Smooth muscle cell (in vitro differentiated cells): ENCODE data around the gene DLG4. TPM values are rescaled to one million over a fixed set of nuclear protein-coding genes. Genes with fewer than 3 reads are reported as not detected.

Experiments used
- DNase-seq: peaks from one replicate; lab custom pipeline; 2025; ENCODE audit not compliant: unreplicated experiment; lab: John Stamatoyannopoulos, UW
- H2AFZ ChIP-seq: fragments of 200-600 bp; sonication (generic); 2 replicates; pipeline ENCODE4 v1.6.0; 2016; ENCODE audit warnings: antibody characterized with exemption, low read depth, mild to moderate bottlenecking
- H3F3A ChIP-seq: fragments of 200-600 bp; sonication (generic); 2 replicates; pipeline ENCODE4 v1.6.0; 2017; ENCODE audit warnings: antibody characterized with exemption, low read depth
- H3K27ac ChIP-seq: fragments of 200-600 bp; sonication (generic); 2 replicates; pipeline ENCODE4 v1.5.1; 2016; ENCODE audit warnings: low read depth, mild to moderate bottlenecking
- H3K27me3 ChIP-seq: fragments of 200-600 bp; sonication (generic); 2 replicates; pipeline ENCODE4 v1.6.1; 2016; ENCODE audit warnings: low read depth, mild to moderate bottlenecking
- H3K36me3 ChIP-seq: fragments of 200-600 bp; sonication (generic); 2 replicates; pipeline ENCODE4 v1.5.1; 2016; ENCODE audit warnings: low read depth
- H3K4me1 ChIP-seq: fragments of 200-600 bp; sonication (generic); 2 replicates; pipeline ENCODE4 v1.5.1; 2016; ENCODE audit warnings: low read depth
- H3K4me2 ChIP-seq: fragments of 200-600 bp; sonication (generic); 2 replicates; pipeline ENCODE4 v1.6.0; 2016; ENCODE audit warnings: mild to moderate bottlenecking
- H3K4me3 ChIP-seq: fragments of 200-600 bp; sonication (generic); 2 replicates; pipeline ENCODE4 v1.5.1; 2016; ENCODE audit warnings: mild to moderate bottlenecking
- H3K79me2 ChIP-seq: fragments of 200-600 bp; sonication (generic); 2 replicates; pipeline ENCODE4 v1.6.0; 2016; ENCODE audit warnings: low read depth, mild to moderate bottlenecking
- H3K9ac ChIP-seq: fragments of 200-600 bp; sonication (generic); 2 replicates; pipeline ENCODE4 v1.6.0; 2016; ENCODE audit warnings: low read depth
- H3K9me3 ChIP-seq: fragments of 200-600 bp; sonication (generic); replicated peaks from 2 replicates; pipeline ENCODE4 v1.5.1; 2016; ENCODE audit warnings: low read depth
- H4K20me1 ChIP-seq: fragments of 200-600 bp; sonication (generic); 2 replicates; pipeline ENCODE4 v1.6.0; 2016; ENCODE audit warnings: low read depth
- CTCF ChIP-seq: fragments of 200-600 bp; sonication (generic); IDR thresholded peaks from 2 replicates; pipeline ENCODE4 v1.5.1; 2017; ENCODE audit warnings: borderline replicate concordance, mild to moderate bottlenecking, antibody characterized with exemption; ENCODE audit not compliant: insufficient read depth, poor library complexity, severe bottlenecking
- WGBS: methylation state at CpG from one replicate; pipeline ENCODE4 v1.1.7; 2016; ENCODE audit warnings: low lambda C conversion rate; 5-methylcytosine and 5-hydroxymethylcytosine counted together
- polyA plus RNA-seq: library from polyadenylated mRNA; unstranded; fragments of >200 nt; fragmentation: Nextera tagmentation; extraction: Ambion mirVana; gene quantifications from 2 replicates; pipeline ENCODE4 v1.2.1, GENCODE V29; 2016
- total RNA-seq: library from RNA; depleted of rRNA; stranded (reverse); fragments of >200 nt; gene quantifications from 2 replicates; pipeline ENCODE4 v1.2.3, GENCODE V29; 2014

The DLG4 gene
- total RNA-seq (9.4 and 12.3 TPM in 2 replicates), polyA plus RNA-seq (2.3 and 4.2 TPM in 2 replicates)

- Histone ChIP-seq H3K4me1 (peaks cover 40% of the 10 kb centered on the region), H3K79me2 (peaks cover 11% of the 10 kb centered on the region)
- no peak for TF ChIP-seq CTCF
These were observed at the start of gene DLG4, which contains the start of gene ACADVL for GRCh38 chr17:7219812-7220592. Gene DLG4, minus strand, starts transcription at chr17:7219836. Gene ACADVL, plus strand, starts transcription at chr17:7219938. Its CDS starts 47 bp downstream, at chr17:7219985.

GRCh38 chr17:7266784-7267183 is 47.1 kb upstream of the DLG4 start:
- Histone ChIP-seq H3K4me2 (no peak overlapping the region), H3K27me3 (peaks cover 18% of the 10 kb centered on the region), H3K79me2 (no peaks in the 10 kb centered on the region), H3K27ac (peak overlapping the region; percentile 37), H3K4me1 (peaks cover 5% of the 10 kb centered on the region), H4K20me1 (no peaks in the 10 kb centered on the region), H3K4me3 (no peak overlapping the region), H3K9ac (no peak overlapping the region), H2AFZ (no peak overlapping the region), H3K36me3 (no peaks in the 10 kb centered on the region), H3F3A (peaks cover 11% of the 10 kb centered on the region), H3K9me3 (no peaks in the 10 kb centered on the region)
- no peak for TF ChIP-seq CTCF
- WGBS = 15% methylated on average over 1 of the region's 1 CpG
- no peak for DNase-seq

More at GRCh38 chr17:7219812-7220592, at the start of gene DLG4, which contains the start of gene ACADVL:
- Histone ChIP-seq H3K27ac (peak within 1 kb of the TSS; percentile 95), H3K9ac (peak within 1 kb of the TSS; percentile 96), H2AFZ (no peak within 1 kb of the TSS), H3F3A (peaks cover 28% of the 10 kb centered on the region), H3K27me3 (no peaks in the 10 kb centered on the region), H4K20me1 (peaks cover 53% of the 10 kb centered on the region), H3K36me3 (no peaks in the 10 kb centered on the region), H3K4me3 (peak within 1 kb of the TSS; percentile 82), H3K4me2 (peak within 1 kb of the TSS; percentile 96), H3K9me3 (no peaks in the 10 kb centered on the region)
- DNase-seq = peak; percentile 62
- 2% methylated on average over 62 of the region's 63 CpGs for whole genome bisulfite sequencing

- Histone ChIP-seq H2AFZ (no peak overlapping the region), H4K20me1 (no peaks in the 10 kb centered on the region), H3K9me3 (no peaks in the 10 kb centered on the region), H3K4me1 (peaks cover 5% of the 10 kb centered on the region), H3K9ac (no peak overlapping the region), H3K36me3 (no peaks in the 10 kb centered on the region), H3F3A (peaks cover 12% of the 10 kb centered on the region), H3K4me2 (peak overlapping the region; percentile 87), H3K4me3 (peak overlapping the region; percentile 59), H3K79me2 (no peaks in the 10 kb centered on the region), H3K27me3 (peaks cover 31% of the 10 kb centered on the region), H3K27ac (no peak overlapping the region)
- WGBS = 62% methylated on average over 4 of the region's 4 CpGs
- TF ChIP-seq CTCF = no peak
- no peak for DNase-seq
These were observed 44.1 kb upstream of the DLG4 start for GRCh38 chr17:7263801-7264078.
